Bronchial epithelial cell (primary cell): ENCODE measurements around the gene KRTAP5-2. TPM values are rescaled to one million over a fixed set of nuclear protein-coding genes. Genes with fewer than 3 reads are reported as not detected.

ENCODE experiments used
- DNase-seq: peaks from one replicate; pipeline ENCODE4 v3.0.0-alpha.2; 2010; ENCODE audit warnings: low read depth
- FAIRE-seq: peaks from 2 replicates; lab custom pipeline; 2011; peaks lifted over from hg19 to GRCh38; lab: Jason Lieb, UNC
- H3K27me3 ChIP-seq: 2 replicates; pipeline ENCODE4 v1.5.1; 2011; ENCODE audit warnings: low read length; ENCODE audit not compliant: control insufficient read depth, insufficient read depth
- H3K36me3 ChIP-seq: 2 replicates; pipeline ENCODE4 v1.5.1; 2011; ENCODE audit warnings: low read length; ENCODE audit not compliant: control insufficient read depth, insufficient read depth
- H3K4me3 ChIP-seq: 2 replicates; pipeline ENCODE4 v1.5.1; 2011; ENCODE audit warnings: mild to moderate bottlenecking, low read depth, low read length, control low read depth
- total RNA-seq: library from RNA; depleted of rRNA; stranded (reverse); fragments of >200 nt; gene quantifications from 2 replicates; pipeline ENCODE4 v1.2.1, GENCODE V29; 2014
- TF ChIP-seq, protein P1 (sequence below): IDR thresholded peaks from 2 replicates; pipeline ENCODE4 v1.5.1; 2011; ENCODE audit warnings: mild to moderate bottlenecking, moderate library complexity, low read length, control low read depth, inconsistent platforms; ENCODE audit not compliant: insufficient read depth, severe bottlenecking

Gene KRTAP5-2
- total RNA-seq, 1 donor from 2014 or later: not detected

DNA sequence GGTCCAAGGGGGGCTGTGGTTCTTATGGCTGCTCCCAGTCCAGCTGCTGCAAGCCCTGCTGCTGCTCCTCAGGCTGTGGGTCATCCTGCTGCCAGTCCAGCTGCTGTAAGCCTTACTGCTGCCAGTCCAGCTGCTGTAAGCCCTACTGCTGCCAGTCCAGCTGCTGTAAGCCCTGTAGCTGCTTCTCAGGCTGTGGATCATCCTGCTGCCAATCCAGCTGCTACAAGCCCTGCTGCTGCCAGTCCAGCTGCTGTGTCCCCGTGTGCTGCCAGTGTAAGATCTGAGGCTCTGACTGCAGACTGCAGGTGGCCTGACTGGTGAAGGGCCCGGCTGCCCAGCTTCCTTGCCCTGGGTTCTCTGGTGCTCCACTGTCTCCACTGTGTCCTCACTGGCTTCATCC lies 32.2 kb upstream of the KRTAP5-2 start:
- TF ChIP-seq, protein P1, sequence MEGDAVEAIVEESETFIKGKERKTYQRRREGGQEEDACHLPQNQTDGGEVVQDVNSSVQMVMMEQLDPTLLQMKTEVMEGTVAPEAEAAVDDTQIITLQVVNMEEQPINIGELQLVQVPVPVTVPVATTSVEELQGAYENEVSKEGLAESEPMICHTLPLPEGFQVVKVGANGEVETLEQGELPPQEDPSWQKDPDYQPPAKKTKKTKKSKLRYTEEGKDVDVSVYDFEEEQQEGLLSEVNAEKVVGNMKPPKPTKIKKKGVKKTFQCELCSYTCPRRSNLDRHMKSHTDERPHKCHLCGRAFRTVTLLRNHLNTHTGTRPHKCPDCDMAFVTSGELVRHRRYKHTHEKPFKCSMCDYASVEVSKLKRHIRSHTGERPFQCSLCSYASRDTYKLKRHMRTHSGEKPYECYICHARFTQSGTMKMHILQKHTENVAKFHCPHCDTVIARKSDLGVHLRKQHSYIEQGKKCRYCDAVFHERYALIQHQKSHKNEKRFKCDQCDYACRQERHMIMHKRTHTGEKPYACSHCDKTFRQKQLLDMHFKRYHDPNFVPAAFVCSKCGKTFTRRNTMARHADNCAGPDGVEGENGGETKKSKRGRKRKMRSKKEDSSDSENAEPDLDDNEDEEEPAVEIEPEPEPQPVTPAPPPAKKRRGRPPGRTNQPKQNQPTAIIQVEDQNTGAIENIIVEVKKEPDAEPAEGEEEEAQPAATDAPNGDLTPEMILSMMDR: no peak
- FAIRE-seq (no peak), DNase-seq (no peak)
- Histone ChIP-seq H3K4me3 (no peak overlapping the region), H3K27me3 (peaks cover 14% of the 10 kb centered on the region), H3K36me3 (no peaks in the 10 kb centered on the region)

DNA sequence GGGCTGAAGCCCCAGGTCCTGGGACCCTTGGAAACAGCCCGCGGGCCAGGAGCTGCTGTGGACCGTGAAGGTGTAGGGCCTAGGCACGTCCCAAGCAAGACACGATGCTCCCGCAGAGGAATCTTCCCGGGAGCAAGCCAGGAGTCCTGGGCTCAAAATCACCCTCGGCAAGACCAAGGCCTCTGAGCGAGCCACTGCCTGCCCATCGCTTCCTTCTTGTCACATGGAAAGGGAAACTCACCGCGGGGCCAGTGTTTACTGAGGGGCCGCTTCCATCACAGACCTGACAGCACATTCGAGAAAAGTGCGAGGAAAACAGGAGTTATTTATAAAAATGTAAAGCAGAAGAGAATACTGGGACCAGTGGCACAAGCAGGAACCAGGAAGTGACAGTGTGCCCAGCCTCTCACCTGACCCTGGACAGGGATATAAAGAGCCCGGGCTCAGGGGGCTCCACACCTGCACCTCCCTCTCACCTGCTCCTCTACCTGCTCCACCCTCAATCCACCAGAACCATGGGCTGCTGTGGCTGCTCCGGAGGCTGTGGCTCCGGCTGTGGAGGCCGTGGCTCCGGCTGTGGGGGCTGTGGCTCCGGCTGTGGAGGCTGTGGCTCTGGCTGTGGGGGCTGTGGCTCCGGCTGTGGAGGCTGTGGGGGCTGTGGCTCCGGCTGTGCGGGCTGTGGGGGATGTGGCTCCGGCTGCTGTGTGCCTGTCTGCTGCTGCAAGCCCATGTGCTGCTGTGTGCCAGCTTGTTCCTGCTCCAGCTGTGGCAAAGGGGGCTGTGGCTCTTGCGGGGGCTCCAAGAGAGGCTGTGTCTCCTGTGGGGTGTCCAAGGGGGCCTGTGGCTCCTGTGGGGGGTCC lies 31.5 kb upstream of the KRTAP5-2 start, which contains the start of gene KRTAP5-5:
TSS of gene KRTAP5-5 (plus strand) at position 450 of the 860 bp plus-strand sequence. CDS start at position 516, 66 bp downstream.
- FAIRE-seq (no peak), DNase-seq (no peak)
- Histone ChIP-seq H3K36me3 (no peaks in the 10 kb centered on the region), H3K27me3 (peaks cover 14% of the 10 kb centered on the region), H3K4me3 (no peak within 1 kb of the TSS)
- TF ChIP-seq, protein P1: no peak

- H3K4me3 ChIP-seq: no peak overlapping the region
- DNase-seq (no peak), FAIRE-seq (peak; percentile 83)
- no peaks in the 10 kb centered on the region for H3K36me3 ChIP-seq
- H3K27me3 ChIP-seq: peaks cover 14% of the 10 kb centered on the region
- TF ChIP-seq, protein P1: peak; percentile 92
Measured at GRCh38 chr11:1628506-1629325, 30.6 kb upstream of the KRTAP5-2 start.

GRCh38 chr11:1625541-1625940 lies 27.4 kb upstream of the KRTAP5-2 start:
- DNase-seq: no peak
- H3K27me3 ChIP-seq: peaks cover 12% of the 10 kb centered on the region
- H3K36me3 ChIP-seq: no peaks in the 10 kb centered on the region
- no peak overlapping the region for H3K4me3 ChIP-seq
- FAIRE-seq: no peak
- TF ChIP-seq, protein P1: no peak

DNA sequence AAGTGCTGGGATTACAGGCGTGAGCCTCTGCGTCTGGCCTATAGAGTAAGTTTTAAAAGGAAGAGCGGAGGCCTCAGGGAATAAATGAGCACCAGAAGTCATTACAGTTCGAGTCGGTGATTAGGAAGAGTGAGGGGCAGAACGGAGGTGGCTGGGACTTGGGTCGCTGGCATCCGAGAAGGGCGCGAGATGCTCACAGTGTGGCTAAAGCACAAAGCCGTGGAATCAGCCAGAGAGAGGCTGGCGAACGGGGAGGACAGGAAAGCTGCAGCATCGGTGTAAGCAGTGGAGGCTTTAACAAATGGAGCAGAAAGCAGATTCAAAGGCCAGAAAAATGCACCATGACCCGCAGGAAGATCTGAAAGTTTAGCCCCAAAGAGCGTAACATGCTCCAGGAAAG lies 26.5 kb upstream of the KRTAP5-2 start:
- TF ChIP-seq, protein P1: no peak
- DNase-seq (no peak), FAIRE-seq (peak; percentile 66)
- Histone ChIP-seq H3K4me3 (no peak overlapping the region), H3K27me3 (peaks cover 9% of the 10 kb centered on the region), H3K36me3 (no peaks in the 10 kb centered on the region)
